HepG2 (cell line): ENCODE results near the gene TMEM250. TPM values are rescaled to one million over a fixed set of nuclear protein-coding genes. Genes with fewer than 3 reads are reported as not detected.

Experiments
- ARNTL ChIP-seq: sonication (generic); formaldehyde crosslinking; IDR thresholded peaks from 2 replicates; pipeline ENCODE4 v1.4.0; 2020; ENCODE audit warnings: mild to moderate bottlenecking, missing genetic modification reagents
- CHCHD3 ChIP-seq: sonication (generic); formaldehyde crosslinking; IDR thresholded peaks from 2 replicates; pipeline ENCODE4 v1.8.0; 2022; ENCODE audit warnings: mild to moderate bottlenecking, missing genetic modification reagents, moderate library complexity
- ISX ChIP-seq: sonication (generic); formaldehyde crosslinking; conservative IDR thresholded peaks from 2 replicates; pipeline ENCODE4 v1.5.0; 2020; ENCODE audit warnings: missing genetic modification reagents
- KLF13 ChIP-seq: sonication (generic); formaldehyde crosslinking; IDR thresholded peaks from 2 replicates; pipeline ENCODE4 v1.4.0; 2020; ENCODE audit warnings: mild to moderate bottlenecking, missing genetic modification reagents
- MED8 ChIP-seq: sonication (generic); formaldehyde crosslinking; IDR thresholded peaks from 2 replicates; pipeline ENCODE4 v1.8.1; 2023; ENCODE audit warnings: mild to moderate bottlenecking, missing genetic modification reagents; ENCODE audit not compliant: insufficient replicate concordance
- NFRKB ChIP-seq: fragments of 450-650 bp; IDR thresholded peaks from 2 replicates; pipeline ENCODE4 v1.6.1; 2017
- PLRG1 ChIP-seq: fragments of 450-650 bp; conservative IDR thresholded peaks from 2 replicates; pipeline ENCODE4 v1.6.1; 2016
- ZBTB42 ChIP-seq: sonication (generic); formaldehyde crosslinking; IDR thresholded peaks from 2 replicates; pipeline ENCODE4 v1.5.0; 2020; ENCODE audit warnings: mild to moderate bottlenecking, missing genetic modification reagents
- ZC3H4 ChIP-seq: sonication (generic); formaldehyde crosslinking; IDR thresholded peaks from 2 replicates; pipeline ENCODE4 v1.4.0; 2020; ENCODE audit warnings: missing genetic modification reagents, borderline replicate concordance
- ZFAT ChIP-seq: sonication (generic); formaldehyde crosslinking; conservative IDR thresholded peaks from 2 replicates; pipeline ENCODE4 v1.8.1; 2023; ENCODE audit warnings: missing genetic modification reagents, inconsistent platforms
- ZKSCAN5 ChIP-seq: sonication (generic); formaldehyde crosslinking; IDR thresholded peaks from 2 replicates; pipeline ENCODE4 v1.5.1; 2020; ENCODE audit warnings: mild to moderate bottlenecking, missing genetic modification reagents
- ZNF3 ChIP-seq: IDR thresholded peaks from 2 replicates; pipeline ENCODE4 v1.7.0; 2017; ENCODE audit warnings: inconsistent platforms
- ZNF333 ChIP-seq: sonication (generic); formaldehyde crosslinking; IDR thresholded peaks from 2 replicates; pipeline ENCODE4 v1.4.0; 2020; ENCODE audit warnings: mild to moderate bottlenecking, missing genetic modification reagents, borderline replicate concordance
- ZNF460 ChIP-seq: sonication (generic); formaldehyde crosslinking; IDR thresholded peaks from 2 replicates; pipeline ENCODE4 v1.5.1; 2020; ENCODE audit warnings: missing genetic modification reagents, mild to moderate bottlenecking, borderline replicate concordance
- ZNF549 ChIP-seq: sonication (generic); formaldehyde crosslinking; IDR thresholded peaks from 2 replicates; pipeline ENCODE4 v1.5.0; 2020; ENCODE audit warnings: missing genetic modification reagents
- ZNF589 ChIP-seq: sonication (generic); formaldehyde crosslinking; conservative IDR thresholded peaks from 2 replicates; pipeline ENCODE4 v1.8.0; 2022; ENCODE audit warnings: mild to moderate bottlenecking, moderate library complexity, missing genetic modification reagents
- polyA plus RNA-seq, 8 experiments: library from polyadenylated mRNA; depleted of rRNA in 3 of 8; stranded (reverse) in 7 of 8; unstranded in 1 of 8; fragments of >200 nt; fragmentation: Illumina TruSeq in 4 of 8; extraction: Trizol in 4 of 8; gene quantifications; 2 replicates each; pipeline versions ENCODE4 v1.2.1 to v1.2.3, GENCODE V29; 2011 to 2016; ENCODE audit warnings: low read depth in 4 of 8, missing spikeins in 1 of 8, mixed read lengths in 1 of 8; ENCODE audit not compliant: insufficient read depth in 1 of 8
- total RNA-seq, 5 experiments: library from RNA; depleted of rRNA; stranded (reverse); fragments of >200 nt; fragmentation: Illumina TruSeq; extraction: Trizol; gene quantifications; 2 replicates each; pipeline ENCODE4 v1.2.3, GENCODE V29; 2016; ENCODE audit warnings: low read depth in 1 of 5
- TF ChIP-seq, protein P1 (sequence below): sonication (generic); formaldehyde crosslinking; IDR thresholded peaks from 2 replicates; pipeline ENCODE4 v1.4.0; 2020; ENCODE audit warnings: missing genetic modification reagents
- TF ChIP-seq, protein P2 (sequence below): sonication (generic); formaldehyde crosslinking; IDR thresholded peaks from 2 replicates; pipeline ENCODE4 v1.4.0; 2020; ENCODE audit warnings: mild to moderate bottlenecking, low read depth, missing genetic modification reagents
- TF ChIP-seq, protein P3 (sequence below): sonication (generic); formaldehyde crosslinking; IDR thresholded peaks from 2 replicates; pipeline ENCODE4 v1.8.0; 2022; ENCODE audit warnings: missing genetic modification reagents, low read depth, mild to moderate bottlenecking, borderline replicate concordance
- TF ChIP-seq, protein P4 (sequence below): IDR thresholded peaks from 2 replicates; pipeline ENCODE4 v1.6.1; 2016; ENCODE audit warnings: low read depth
- TF ChIP-seq, protein P5 (sequence below): IDR thresholded peaks from 2 replicates; pipeline ENCODE4 v1.6.1; 2016; ENCODE audit warnings: low read depth, control low read depth
- TF ChIP-seq, protein P6 (sequence below): sonication (generic); formaldehyde crosslinking; IDR thresholded peaks from 2 replicates; pipeline ENCODE4 v1.8.1; 2023; ENCODE audit warnings: mild to moderate bottlenecking, missing genetic modification reagents

The TMEM250 gene
- total and polyA plus RNA-seq, 2 of the 13 experiments (the other 11 are each of a cell fraction or from before 2014, with no cell fraction given), result 5.5 to 13.9 TPM

DNA sequence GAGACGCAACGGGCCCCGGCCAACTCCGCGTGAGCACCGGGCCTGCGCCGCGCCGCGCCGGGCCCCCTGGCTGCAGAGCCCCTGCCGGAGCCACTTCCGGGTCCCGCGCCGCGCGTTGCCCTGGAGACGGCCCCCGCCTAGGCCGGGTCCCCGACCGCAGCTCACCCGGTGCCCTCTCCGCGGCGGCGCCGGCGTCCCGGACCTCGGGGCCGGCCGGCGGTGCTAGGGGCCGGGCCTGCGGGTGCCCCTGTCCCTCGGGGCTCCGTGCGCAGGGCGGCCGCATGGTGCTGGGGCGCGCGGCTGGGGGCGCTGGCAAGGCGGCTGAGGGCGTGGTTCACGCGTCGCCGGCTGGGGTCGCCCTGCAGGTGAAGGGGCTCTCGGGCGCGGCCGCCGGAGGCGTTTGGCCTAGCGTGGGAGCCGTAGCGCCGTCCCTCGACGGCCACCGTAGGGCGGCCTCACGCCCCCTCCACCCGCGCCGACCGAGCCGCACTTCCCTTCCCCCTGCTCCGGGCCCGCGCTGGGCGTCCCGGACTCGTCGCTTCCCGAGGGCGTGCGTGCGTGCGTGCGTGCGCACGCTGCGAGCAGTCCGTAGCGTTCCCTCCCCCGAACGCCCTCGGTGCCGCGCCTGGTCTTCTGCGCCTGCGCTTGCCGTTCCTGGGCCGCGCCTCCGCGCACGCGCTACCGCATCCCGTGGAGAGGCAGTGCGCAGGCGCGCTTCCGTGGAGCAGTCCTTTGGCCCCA is at the start of gene TMEM250 (continued):
- TF ChIP-seq ZC3H4 (CRISPR knock-in tag) (no peak), PLRG1 (no peak), MED8 (CRISPR knock-in tag) (no peak), CHCHD3 (no peak; the same call in 1 of the 2 replicates), ZKSCAN5 (CRISPR knock-in tag) (no peak), ZFAT (CRISPR knock-in tag) (no peak), ISX (CRISPR knock-in tag) (no peak), ZNF589 (CRISPR knock-in tag) (0 out of 2 replicates have a peak, but pooled peaks have one; percentile 13), ZNF333 (no peak), ZNF460 (CRISPR knock-in tag) (no peak), KLF13 (CRISPR knock-in tag) (no peak), NFRKB (no peak), ARNTL (no peak), ZNF549 (CRISPR knock-in tag) (no peak), ZNF3 (CRISPR knock-in tag) (no peak), ZBTB42 (CRISPR knock-in tag) (no peak)
- TF ChIP-seq, protein P1, sequence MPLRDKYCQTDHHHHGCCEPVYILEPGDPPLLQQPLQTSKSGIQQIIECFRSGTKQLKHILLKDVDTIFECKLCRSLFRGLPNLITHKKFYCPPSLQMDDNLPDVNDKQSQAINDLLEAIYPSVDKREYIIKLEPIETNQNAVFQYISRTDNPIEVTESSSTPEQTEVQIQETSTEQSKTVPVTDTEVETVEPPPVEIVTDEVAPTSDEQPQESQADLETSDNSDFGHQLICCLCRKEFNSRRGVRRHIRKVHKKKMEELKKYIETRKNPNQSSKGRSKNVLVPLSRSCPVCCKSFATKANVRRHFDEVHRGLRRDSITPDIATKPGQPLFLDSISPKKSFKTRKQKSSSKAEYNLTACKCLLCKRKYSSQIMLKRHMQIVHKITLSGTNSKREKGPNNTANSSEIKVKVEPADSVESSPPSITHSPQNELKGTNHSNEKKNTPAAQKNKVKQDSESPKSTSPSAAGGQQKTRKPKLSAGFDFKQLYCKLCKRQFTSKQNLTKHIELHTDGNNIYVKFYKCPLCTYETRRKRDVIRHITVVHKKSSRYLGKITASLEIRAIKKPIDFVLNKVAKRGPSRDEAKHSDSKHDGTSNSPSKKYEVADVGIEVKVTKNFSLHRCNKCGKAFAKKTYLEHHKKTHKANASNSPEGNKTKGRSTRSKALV, result no peak
- TF ChIP-seq, protein P2, sequence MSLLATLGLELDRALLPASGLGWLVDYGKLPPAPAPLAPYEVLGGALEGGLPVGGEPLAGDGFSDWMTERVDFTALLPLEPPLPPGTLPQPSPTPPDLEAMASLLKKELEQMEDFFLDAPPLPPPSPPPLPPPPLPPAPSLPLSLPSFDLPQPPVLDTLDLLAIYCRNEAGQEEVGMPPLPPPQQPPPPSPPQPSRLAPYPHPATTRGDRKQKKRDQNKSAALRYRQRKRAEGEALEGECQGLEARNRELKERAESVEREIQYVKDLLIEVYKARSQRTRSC (CRISPR knock-in tag), result no peak
- TF ChIP-seq, protein P3, sequence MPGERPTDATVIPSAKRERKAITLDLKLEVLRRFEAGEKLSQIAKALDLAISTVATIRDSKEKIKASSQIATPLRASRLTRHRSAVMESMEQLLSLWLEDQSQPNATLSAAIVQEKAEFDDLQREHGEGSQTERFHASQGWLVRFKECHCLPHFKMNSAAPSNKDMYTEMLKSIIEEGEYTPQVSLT (CRISPR knock-in tag), result no peak; the same call in 1 of the 2 replicates
- TF ChIP-seq, protein P4, sequence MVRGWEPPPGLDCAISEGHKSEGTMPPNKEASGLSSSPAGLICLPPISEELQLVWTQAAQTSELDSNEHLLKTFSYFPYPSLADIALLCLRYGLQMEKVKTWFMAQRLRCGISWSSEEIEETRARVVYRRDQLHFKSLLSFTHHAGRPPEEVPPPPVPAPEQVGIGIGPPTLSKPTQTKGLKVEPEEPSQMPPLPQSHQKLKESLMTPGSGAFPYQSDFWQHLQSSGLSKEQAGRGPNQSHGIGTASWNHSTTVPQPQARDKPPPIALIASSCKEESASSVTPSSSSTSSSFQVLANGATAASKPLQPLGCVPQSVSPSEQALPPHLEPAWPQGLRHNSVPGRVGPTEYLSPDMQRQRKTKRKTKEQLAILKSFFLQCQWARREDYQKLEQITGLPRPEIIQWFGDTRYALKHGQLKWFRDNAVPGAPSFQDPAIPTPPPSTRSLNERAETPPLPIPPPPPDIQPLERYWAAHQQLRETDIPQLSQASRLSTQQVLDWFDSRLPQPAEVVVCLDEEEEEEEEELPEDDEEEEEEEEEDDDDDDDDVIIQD (CRISPR knock-in tag), result no peak
- TF ChIP-seq, protein P5, sequence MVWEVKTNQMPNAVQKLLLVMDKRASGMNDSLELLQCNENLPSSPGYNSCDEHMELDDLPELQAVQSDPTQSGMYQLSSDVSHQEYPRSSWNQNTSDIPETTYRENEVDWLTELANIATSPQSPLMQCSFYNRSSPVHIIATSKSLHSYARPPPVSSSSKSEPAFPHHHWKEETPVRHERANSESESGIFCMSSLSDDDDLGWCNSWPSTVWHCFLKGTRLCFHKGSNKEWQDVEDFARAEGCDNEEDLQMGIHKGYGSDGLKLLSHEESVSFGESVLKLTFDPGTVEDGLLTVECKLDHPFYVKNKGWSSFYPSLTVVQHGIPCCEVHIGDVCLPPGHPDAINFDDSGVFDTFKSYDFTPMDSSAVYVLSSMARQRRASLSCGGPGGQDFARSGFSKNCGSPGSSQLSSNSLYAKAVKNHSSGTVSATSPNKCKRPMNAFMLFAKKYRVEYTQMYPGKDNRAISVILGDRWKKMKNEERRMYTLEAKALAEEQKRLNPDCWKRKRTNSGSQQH (CRISPR knock-in tag), result no peak
- TF ChIP-seq, protein P6, sequence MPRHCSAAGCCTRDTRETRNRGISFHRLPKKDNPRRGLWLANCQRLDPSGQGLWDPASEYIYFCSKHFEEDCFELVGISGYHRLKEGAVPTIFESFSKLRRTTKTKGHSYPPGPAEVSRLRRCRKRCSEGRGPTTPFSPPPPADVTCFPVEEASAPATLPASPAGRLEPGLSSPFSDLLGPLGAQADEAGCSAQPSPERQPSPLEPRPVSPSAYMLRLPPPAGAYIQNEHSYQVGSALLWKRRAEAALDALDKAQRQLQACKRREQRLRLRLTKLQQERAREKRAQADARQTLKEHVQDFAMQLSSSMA (CRISPR knock-in tag), result no peak; the same call in 1 of the 2 replicates
